GM10847 (cell line): Measurements from ENCODE around the gene IKBIP.
A peak's percentile ranks its signal among the peaks of the same experiment; 100 is the strongest.

Experiments used
- POLR2A ChIP-seq: IDR thresholded peaks from 2 replicates; pipeline ENCODE4 v1.6.1; 2011; ENCODE audit not compliant: insufficient read length; ENCODE audit errors: extremely low read depth

Gene IKBIP

GRCh38 chr12:98646294-98647090 is 1.9 kb upstream of the IKBIP start:
- no peak for TF ChIP-seq POLR2A

- TF ChIP-seq POLR2A, result no peak
These were observed 1.0 kb upstream of the IKBIP start for GRCh38 chr12:98645572-98646067.

DNA sequence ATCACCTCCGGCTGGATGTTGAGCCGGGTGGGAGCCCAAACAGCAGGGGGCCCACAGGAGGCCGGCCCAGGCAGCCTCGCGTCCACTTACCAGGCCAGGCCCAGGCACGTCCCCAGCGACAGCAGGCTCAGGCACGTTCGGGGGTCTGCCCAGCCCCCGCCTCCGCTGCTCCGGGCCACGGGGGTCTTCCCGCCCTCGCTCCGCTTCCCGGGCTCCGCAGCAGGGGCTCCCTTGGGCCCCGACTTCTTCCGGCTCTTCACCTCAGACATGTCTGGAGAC is 216 bp downstream of the IKBIP start:
- TF ChIP-seq POLR2A, result no peak

GRCh38 chr12:98639491-98639890 is 5.1 kb downstream of the IKBIP start:
- TF ChIP-seq POLR2A, result no peak

GRCh38 chr12:98638009-98638408 is 6.6 kb downstream of the IKBIP start:
- TF ChIP-seq POLR2A, result no peak

DNA sequence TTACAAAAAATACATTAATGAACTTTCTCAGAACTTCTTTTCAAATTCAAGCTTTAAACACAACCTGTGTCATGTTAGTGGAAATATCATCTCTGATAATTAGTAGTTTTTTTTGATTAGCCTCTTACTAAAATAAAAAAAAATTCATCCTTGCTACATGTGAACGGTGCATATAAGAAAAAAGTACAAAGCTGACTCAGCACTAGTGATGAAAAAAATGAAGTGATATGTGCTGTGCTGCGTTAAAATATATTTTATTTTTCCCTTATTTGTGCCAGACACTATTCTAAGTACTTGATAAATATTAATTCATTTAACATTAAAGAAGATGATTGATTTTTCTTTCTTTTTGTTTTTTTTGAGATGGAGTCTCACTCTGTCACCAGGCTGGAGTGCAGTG is 7.5 kb downstream of the IKBIP start:
- TF ChIP-seq POLR2A, result no peak

DNA sequence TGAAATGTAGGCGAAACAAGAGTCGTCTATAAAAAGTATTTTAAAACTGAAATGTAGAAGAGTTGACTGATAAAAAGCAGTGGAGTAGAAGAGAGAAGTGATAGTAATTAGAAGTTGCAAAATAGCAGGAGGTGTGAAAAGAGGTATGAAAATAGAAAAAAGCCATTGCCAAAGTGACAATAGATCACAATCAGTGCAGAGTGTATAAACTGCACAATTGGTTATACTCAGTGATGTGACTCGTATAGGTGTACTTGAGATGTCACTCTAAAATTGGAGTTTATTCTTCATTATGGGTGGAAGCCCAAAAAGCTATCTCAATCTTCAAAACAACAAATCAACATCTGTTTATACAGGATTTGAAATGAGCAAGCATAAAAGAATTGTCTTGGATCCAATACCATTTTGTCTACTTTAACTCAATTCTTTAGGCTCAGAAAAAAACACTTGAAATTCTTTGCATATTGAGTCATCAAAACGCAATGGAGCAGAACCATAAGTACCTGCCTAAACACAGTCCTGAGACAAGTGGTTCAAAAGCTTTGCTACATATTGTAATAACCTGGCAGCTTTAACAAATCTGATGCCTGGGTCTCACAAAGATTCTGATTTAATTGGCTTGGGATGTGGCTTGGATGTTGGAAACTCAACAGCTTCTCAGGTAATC is 8.8 kb downstream of the IKBIP start:
- no peak for TF ChIP-seq POLR2A

DNA sequence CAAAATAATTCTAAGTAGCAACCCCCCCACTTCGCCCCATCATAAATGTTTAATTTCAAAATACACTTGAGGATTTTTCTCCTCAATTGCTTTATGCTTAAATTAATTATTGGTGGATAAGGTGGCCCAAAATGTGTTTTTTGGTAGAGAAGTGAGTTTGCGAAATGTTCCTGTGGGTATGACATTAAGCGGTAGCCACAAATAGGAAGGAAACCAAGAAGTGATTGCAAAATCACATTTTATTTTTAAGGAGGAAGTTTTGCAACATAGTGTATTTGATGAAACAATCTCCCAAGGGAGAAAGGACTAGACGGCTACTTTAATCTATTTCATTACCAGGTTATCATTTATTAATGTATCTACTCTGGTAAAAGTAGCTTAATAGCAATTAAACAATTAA is 25.6 kb downstream of the IKBIP start:
- no peak for TF ChIP-seq POLR2A

DNA sequence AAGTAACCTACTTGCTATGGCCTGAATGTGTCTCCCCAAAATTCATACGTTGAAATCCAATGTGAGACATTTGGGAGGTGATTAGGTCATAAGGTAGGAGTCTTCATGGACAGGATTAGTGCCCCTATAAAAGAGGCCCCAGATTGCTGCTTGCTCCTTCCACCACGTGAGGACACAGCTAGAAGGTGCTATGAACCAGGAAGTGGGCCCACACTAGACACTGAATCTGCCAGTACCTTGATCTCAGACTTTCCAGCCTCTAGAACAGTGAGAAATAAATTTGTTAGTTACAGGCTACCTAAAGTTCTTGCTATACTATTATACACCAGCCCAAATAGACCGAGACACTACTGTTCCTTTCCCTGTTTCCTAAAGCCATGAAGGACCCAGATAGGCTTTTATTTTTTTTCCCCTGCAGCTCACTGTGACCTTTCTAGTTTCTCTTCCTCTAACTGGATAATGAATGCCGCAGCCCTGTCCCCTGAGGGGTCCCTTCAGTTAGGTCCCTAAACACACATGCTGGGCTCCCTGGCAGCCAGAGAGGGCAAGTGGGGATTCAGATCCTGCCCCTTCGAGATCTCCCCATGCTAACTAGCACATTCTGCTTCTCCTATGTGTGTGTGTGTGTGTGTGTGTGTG is 31.8 kb downstream of the IKBIP start:
- TF ChIP-seq POLR2A, result no peak

DNA sequence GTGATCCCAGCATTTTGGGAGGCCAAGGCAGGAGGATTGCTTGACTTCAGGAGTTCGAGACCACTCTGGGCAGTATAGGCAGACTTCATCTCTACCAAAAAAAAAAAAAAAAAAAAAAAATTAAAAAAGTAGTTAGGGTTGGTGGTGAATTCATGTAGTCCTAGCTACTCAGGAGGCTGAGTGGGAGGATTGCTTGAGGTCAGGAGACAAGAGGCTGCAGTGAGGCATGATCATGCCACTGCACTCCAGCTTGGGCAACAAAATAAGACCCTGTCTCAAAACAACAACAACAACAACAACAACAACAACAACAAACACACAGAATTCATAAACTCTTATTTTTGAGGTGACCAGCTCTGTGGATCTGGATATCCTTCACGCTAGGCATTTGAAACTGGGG is 34.0 kb downstream of the IKBIP start:
- no peak for TF ChIP-seq POLR2A

DNA sequence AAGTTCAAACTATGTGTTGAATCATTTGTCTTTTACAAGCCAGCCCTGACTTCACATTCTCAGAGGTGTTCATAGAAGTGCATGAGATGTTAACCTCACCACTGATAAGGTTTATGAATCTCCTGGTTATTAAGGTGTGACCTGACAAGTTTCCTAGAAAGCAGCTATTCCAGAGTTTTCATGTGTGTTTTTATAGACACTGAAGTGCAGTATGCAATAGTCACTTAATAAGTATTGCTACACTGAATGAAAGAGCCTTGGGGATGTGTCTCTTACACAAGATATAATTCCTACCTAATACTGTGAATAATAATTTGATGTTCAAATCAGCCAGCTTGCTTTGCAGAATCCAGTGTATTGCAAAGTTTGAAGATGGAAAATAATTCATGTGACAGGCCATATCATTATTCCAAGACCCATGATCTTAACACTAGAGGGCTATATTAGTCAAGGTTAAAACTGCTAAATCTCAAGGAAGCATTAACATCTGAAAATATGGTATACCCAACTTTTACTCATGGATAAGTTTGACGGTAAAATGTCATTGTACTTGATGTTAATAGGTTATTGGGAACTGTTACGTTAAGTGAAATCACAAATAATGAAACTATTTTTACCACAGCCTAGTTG is 38.1 kb downstream of the IKBIP start:
- TF ChIP-seq POLR2A, result no peak

GRCh38 chr12:98601924-98602323 is 42.7 kb downstream of the IKBIP start:
- no peak for TF ChIP-seq POLR2A

GRCh38 chr12:98595243-98595988 is 49.2 kb downstream of the IKBIP start:
- no peak for TF ChIP-seq POLR2A

DNA sequence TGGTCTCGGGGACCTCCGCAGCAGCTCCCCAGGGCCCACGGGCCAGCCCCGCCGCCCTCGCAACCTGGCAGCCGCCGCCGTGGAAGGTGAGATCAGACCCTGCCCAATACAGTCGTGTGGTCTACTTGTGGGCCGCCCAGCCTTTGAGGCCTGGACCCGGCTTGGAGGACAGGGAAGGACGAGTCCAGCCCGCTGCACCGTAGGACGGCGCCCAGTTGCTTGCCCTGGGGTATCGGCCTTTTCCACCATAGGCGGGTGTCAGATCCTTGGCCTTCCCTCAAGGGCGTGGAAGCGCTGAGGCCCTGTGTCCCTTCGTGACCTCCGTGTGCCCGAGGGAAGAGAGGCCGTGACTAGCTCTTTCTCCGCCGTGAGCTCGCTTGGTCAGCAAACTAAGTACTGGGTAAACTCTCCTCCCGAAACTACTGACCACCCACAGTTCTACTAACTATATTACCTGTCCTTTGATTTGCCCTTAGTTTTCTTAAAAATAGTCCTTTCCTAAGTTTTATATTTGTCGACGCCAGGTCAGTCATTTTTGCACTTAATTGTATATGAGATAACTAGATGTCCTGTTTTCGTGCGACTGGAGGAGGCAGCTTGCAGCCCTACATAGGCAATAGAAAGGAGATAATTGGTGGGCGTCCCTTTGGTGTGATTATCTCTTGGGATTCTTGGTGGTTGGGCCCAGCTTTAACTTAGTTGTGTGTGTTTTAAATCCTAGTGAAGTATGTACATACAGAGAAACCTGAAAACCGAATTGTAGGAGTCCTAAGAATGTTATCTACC is 50.3 kb downstream of the IKBIP start:
- TF ChIP-seq POLR2A, result no peak

GRCh38 chr12:98593351-98594049 is 51.1 kb downstream of the IKBIP start, which contains the start of gene SLC25A3:
SLC25A3 (plus strand) TSS chr12:98593686; CDS start chr12:98593979, 293 bp downstream.
- TF ChIP-seq POLR2A, result peak; percentile 99
